ENCODE data around the gene OSBPL10. TPM values are rescaled to one million over a fixed set of nuclear protein-coding genes. Genes with fewer than 3 reads are reported as not detected.

Gene OSBPL10
- polyA plus RNA-seq, 1 donor from 2014 or later: 2.0 TPM

- Histone ChIP-seq H3K4me2 (ENCODE audit: low read length) (no peak overlapping the region), H3K36me3 (ENCODE audit: insufficient read depth, low read length) (no peaks in the 10 kb centered on the region), H3F3A (ENCODE audit: insufficient read depth, low read length, poor library complexity, severe bottlenecking) (no peaks in the 10 kb centered on the region), H3K9me3 (ENCODE audit: low read length) (no peaks in the 10 kb centered on the region), H2AFZ (ENCODE audit: low read depth, low read length) (no peak overlapping the region), H4K20me1 (ENCODE audit: insufficient read depth) (no peaks in the 10 kb centered on the region), H3K4me3 (ENCODE audit: low read length) (no peak overlapping the region), H3K27ac (ENCODE audit: low read length) (no peak overlapping the region), H3K9me2 (ENCODE audit: insufficient read depth, low read length) (no peaks in the 10 kb centered on the region), H3K27me3 (ENCODE audit: insufficient read depth, low read depth, low read length) (no peaks in the 10 kb centered on the region), H3K9ac (ENCODE audit: low read length) (no peak overlapping the region), H3K79me2 (replicated peaks; ENCODE audit: insufficient read depth, low read length) (no peaks in the 10 kb centered on the region)
- TF ChIP-seq TAF1 (IDR thresholded peaks at IDR 0.05; ENCODE audit: low read depth): no peak
- TF ChIP-seq EP300 (conservative IDR thresholded peaks at IDR 0.05; ENCODE audit: poor library complexity, severe bottlenecking): no peak
- no peak for TF ChIP-seq MXI1 (conservative IDR thresholded peaks at IDR 0.05; ENCODE audit: poor library complexity, severe bottlenecking)
- no peak for TF ChIP-seq CTCF (IDR thresholded peaks at IDR 0.05; ENCODE audit: poor library complexity, severe bottlenecking)
- TF ChIP-seq, protein P1, sequence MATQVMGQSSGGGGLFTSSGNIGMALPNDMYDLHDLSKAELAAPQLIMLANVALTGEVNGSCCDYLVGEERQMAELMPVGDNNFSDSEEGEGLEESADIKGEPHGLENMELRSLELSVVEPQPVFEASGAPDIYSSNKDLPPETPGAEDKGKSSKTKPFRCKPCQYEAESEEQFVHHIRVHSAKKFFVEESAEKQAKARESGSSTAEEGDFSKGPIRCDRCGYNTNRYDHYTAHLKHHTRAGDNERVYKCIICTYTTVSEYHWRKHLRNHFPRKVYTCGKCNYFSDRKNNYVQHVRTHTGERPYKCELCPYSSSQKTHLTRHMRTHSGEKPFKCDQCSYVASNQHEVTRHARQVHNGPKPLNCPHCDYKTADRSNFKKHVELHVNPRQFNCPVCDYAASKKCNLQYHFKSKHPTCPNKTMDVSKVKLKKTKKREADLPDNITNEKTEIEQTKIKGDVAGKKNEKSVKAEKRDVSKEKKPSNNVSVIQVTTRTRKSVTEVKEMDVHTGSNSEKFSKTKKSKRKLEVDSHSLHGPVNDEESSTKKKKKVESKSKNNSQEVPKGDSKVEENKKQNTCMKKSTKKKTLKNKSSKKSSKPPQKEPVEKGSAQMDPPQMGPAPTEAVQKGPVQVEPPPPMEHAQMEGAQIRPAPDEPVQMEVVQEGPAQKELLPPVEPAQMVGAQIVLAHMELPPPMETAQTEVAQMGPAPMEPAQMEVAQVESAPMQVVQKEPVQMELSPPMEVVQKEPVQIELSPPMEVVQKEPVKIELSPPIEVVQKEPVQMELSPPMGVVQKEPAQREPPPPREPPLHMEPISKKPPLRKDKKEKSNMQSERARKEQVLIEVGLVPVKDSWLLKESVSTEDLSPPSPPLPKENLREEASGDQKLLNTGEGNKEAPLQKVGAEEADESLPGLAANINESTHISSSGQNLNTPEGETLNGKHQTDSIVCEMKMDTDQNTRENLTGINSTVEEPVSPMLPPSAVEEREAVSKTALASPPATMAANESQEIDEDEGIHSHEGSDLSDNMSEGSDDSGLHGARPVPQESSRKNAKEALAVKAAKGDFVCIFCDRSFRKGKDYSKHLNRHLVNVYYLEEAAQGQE (IDR thresholded peaks at IDR 0.05; ENCODE audit: borderline replicate concordance): no peak
- TF ChIP-seq RAD21 (conservative IDR thresholded peaks at IDR 0.05): no peak
- no peak for TF ChIP-seq SMC3 (conservative IDR thresholded peaks at IDR 0.05; ENCODE audit: poor library complexity)
- no peak for TF ChIP-seq EZH2 (IDR thresholded peaks at IDR 0.05; ENCODE audit: borderline replicate concordance, insufficient read depth, low read length, poor library complexity, severe bottlenecking)
- TF ChIP-seq POLR2AphosphoS5 (IDR thresholded peaks at IDR 0.05): no peak
Measured at GRCh38 chr3:32002561-32003368, 21.7 kb upstream of the OSBPL10 start.

GRCh38 chr3:32000877-32001276 is 19.8 kb upstream of the OSBPL10 start:
- no peaks in the 10 kb centered on the region for H3K36me3 ChIP-seq (ENCODE audit: insufficient read depth, low read length)
- no peaks in the 10 kb centered on the region for H4K20me1 ChIP-seq (ENCODE audit: insufficient read depth)
- no peak overlapping the region for H3K4me3 ChIP-seq (ENCODE audit: low read length)
- H3K9me3 ChIP-seq (ENCODE audit: low read length): no peaks in the 10 kb centered on the region
- H3K9me2 ChIP-seq (ENCODE audit: insufficient read depth, low read length): no peaks in the 10 kb centered on the region
- H3K4me2 ChIP-seq (ENCODE audit: low read length): no peak overlapping the region
- no peak overlapping the region for H3K27ac ChIP-seq (ENCODE audit: low read length)
- TF ChIP-seq EZH2 (IDR thresholded peaks at IDR 0.05; ENCODE audit: borderline replicate concordance, insufficient read depth, low read length, poor library complexity, severe bottlenecking) (no peak), RAD21 (conservative IDR thresholded peaks at IDR 0.05) (no peak), SMC3 (conservative IDR thresholded peaks at IDR 0.05; ENCODE audit: poor library complexity) (no peak), TAF1 (IDR thresholded peaks at IDR 0.05; ENCODE audit: low read depth) (no peak)
- TF ChIP-seq, protein P1 (IDR thresholded peaks at IDR 0.05; ENCODE audit: borderline replicate concordance): no peak
- H3F3A ChIP-seq (ENCODE audit: insufficient read depth, low read length, poor library complexity, severe bottlenecking): no peaks in the 10 kb centered on the region
- no peaks in the 10 kb centered on the region for H3K79me2 ChIP-seq (replicated peaks; ENCODE audit: insufficient read depth, low read length)
- H2AFZ ChIP-seq (ENCODE audit: low read depth, low read length): no peak overlapping the region
- no peak overlapping the region for H3K9ac ChIP-seq (ENCODE audit: low read length)
- H3K27me3 ChIP-seq (ENCODE audit: insufficient read depth, low read depth, low read length): no peaks in the 10 kb centered on the region

All from neural cell (in vitro differentiated cells).